NCI-H524 (cell line): ENCODE results near the gene LCE1D.

ENCODE experiments used
- DNase-seq, 2 experiments: peaks; one replicate each; lab custom pipeline; 2025; lab: John Stamatoyannopoulos, UW

Gene LCE1D

DNA sequence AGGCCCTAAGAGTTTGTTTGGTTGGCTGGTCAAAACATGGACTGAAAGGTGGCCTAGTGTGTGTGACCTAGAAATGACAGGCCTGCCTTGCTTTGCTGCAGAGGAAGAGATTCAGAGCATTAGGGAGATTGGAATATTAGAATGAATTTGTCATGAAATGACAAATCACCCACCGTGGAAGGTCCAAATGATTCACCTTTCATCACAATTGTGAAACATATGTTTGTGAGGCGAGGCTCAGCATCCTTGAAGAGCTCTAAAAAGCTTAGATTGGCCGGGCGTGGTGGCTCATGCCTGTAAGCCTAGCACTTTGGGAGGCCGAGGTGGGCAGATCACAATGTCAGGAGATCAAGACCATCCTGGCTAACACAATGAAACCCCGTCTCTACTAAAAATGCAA lies 20.8 kb downstream of the LCE1D start:
- DNase-seq = no peak

DNA sequence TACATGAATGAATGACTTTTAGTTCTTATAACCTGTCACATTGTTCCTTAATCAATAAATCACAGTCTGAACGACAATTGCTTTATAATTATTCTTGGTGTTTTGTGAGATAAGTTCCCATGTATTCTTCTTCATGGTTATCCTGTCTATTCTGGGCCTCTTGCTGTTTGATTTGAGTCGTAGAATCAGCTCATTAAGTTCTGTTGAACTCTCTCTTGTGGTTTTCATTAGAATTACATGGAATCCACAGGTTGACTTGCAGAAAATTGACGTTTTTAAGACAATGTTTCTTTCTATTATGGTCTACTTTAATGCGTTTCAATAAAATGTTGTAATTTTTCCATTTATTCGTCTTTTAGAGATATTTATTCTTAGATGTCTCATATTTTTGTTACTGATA lies 26.8 kb downstream of the LCE1D start:
- DNase-seq = no peak

DNA sequence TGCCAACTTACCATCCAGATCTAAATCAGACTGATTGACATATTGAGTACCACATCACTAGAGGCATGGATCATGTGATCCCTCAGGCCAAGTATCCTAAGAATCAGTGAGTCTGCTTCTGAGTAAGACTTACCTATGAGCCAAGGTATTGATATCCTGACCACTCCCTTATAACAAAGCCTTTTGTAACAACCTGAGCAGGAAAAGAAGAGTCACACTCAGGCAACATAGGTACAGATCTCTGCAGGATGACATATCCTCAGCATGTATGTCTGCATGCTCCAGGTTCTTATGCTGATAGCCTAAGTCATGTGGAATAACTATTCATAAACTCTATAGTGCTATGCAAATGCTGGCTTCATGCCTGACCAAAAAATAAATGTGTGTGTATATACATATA lies 28.4 kb downstream of the LCE1D start:
- DNase-seq = no peak

DNA sequence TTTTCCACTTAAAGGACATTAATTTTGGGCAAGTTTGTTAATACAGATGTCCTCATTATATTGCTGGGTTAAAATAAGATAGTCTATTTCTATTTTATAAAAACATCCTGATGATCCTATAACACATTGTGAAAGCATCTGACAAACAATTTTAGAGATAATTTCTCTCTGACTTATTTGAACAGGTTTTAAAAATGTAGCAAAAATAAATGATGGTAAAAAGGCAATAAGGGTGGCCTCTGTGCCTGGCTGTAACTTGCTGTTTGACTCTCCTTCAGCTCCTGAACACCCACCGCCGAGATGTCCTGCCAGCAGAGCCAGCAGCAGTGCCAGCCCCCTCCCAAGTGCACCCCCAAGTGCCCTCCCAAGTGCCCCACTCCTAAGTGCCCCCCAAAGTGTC lies 30.7 kb downstream of the LCE1D start, which contains the start of gene LCE1A:
Gene LCE1A (plus strand): TSS at position 301 of the 400 bp plus-strand sequence. CDS start 0 bp downstream, at position 301.
- no peak for DNase-seq

DNA sequence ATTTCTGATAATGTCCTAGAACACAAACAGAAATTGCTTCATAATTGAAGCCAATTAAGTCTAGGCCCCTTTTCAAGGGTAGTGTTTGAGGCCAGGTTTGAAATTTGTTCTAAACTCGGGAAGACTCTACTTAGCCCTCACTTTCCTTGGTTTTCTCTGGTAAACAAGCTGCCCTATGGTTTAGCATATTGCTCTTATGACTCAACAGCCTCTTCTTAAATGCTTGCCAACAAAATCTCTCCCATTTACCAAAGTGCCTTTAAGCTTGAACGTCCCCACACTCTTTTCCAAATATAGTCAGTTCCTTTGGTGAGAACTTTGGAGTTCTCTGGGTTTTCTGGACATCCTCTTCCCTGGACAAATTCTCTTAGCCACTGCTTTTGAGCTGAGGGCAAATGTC lies 40.3 kb downstream of the LCE1D start:
- no peak for DNase-seq

DNA sequence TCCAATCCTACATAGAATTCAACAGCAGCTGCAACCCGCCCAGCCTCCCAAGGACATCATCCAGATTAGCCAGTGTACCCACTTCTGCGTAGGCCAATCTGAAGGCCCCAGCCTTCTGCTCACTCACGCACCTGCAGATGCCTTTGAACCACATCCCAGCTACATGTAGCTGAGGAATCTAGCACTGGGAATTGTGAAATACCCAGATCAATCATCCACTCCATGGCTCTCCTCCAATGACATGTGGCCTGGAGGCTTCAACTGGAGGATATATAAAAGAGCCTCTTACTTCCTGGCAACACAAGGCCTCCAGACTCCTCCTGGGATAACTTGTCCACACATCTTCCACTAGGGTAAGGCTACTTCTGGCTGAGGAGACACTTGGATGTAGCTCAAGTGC lies 46.0 kb downstream of the LCE1D start, which contains the start of gene LCE6A:
Gene LCE6A (plus strand): TSS at position 301 of the 400 bp plus-strand sequence. CDS start 665 bp downstream, outside the sequence.
- no peak for DNase-seq
